GM12878 (cell line): ENCODE results near the gene GSTA4.

Experiments used
- BHLHE40 ChIP-seq, 2 experiments: fragments of 450-650 bp in 1 of 2; IDR thresholded peaks; 2 replicates each; pipeline ENCODE4 v1.6.1; 2011 to 2017; ENCODE audit warnings: low read depth in 2 of 2, borderline replicate concordance in 1 of 2, improper control_type of control experiment in 1 of 2, low read length in 1 of 2, mild to moderate bottlenecking in 1 of 2
- EGR1 ChIP-seq, 2 experiments: IDR thresholded peaks; 1 replicate in 1 of 2; 2 replicates in 1 of 2; pipeline ENCODE4 v1.6.1; 2011 to 2012; ENCODE audit warnings: low read depth in 2 of 2, low read length in 2 of 2, borderline replicate concordance in 1 of 2, mild to moderate bottlenecking in 1 of 2, moderate library complexity in 1 of 2
- HCFC1 ChIP-seq: fragments of 150-350 bp; IDR thresholded peaks from 2 replicates; pipeline ENCODE4 v1.6.1; 2014; ENCODE audit warnings: low read length
- HDAC6 ChIP-seq: fragments of 200-600 bp; sonication (generic); IDR thresholded peaks from one replicate; pipeline ENCODE4 v1.8.0; 2017; ENCODE audit warnings: antibody characterized with exemption; ENCODE audit not compliant: unreplicated experiment
- KDM1A ChIP-seq: fragments of 200-600 bp; sonication (generic); IDR thresholded peaks from 2 replicates; pipeline ENCODE4 v1.6.1; 2016; ENCODE audit warnings: borderline replicate concordance
- POLR2AphosphoS2 ChIP-seq: IDR thresholded peaks from 2 replicates; pipeline ENCODE4 v1.6.1; 2011; ENCODE audit warnings: low read depth, mild to moderate bottlenecking, low read length, improper control_type of control experiment, moderate library complexity
- RAD51 ChIP-seq: fragments of 450-650 bp; IDR thresholded peaks from 2 replicates; pipeline ENCODE4 v1.6.1; 2016; ENCODE audit warnings: moderate library complexity, mild to moderate bottlenecking, inconsistent platforms
- SMC3 ChIP-seq: IDR thresholded peaks from 2 replicates; pipeline ENCODE4 v1.6.1; 2011; ENCODE audit warnings: low read length, improper control_type of control experiment, borderline replicate concordance
- SP1 ChIP-seq: IDR thresholded peaks from one replicate; pipeline ENCODE4 v1.6.1; 2011; ENCODE audit warnings: low read depth, low read length
- SREBF2 ChIP-seq: IDR thresholded peaks from 2 replicates; pipeline ENCODE4 v1.6.1; 2012; ENCODE audit warnings: mild to moderate bottlenecking, low read length
- TAF1 ChIP-seq: IDR thresholded peaks from 2 replicates; pipeline ENCODE4 v1.6.1; 2011; ENCODE audit warnings: mild to moderate bottlenecking, low read depth, low read length, borderline replicate concordance
- TF ChIP-seq, protein P1 (sequence below), 3 experiments: IDR thresholded peaks in 2 of 3; conservative IDR thresholded peaks in 1 of 3; 2 replicates each; pipeline ENCODE4 v1.5.1; 2011; ENCODE audit warnings: low read depth in 3 of 3, low read length in 3 of 3, mild to moderate bottlenecking in 3 of 3, control low read depth in 2 of 3, moderate library complexity in 2 of 3, inconsistent platforms in 1 of 3, mixed read lengths in 1 of 3; ENCODE audit not compliant: control insufficient read depth in 2 of 3, insufficient read depth in 1 of 3; ENCODE audit errors: extremely low read depth in 1 of 3
- TF ChIP-seq, protein P2 (sequence below): fragments of 450-650 bp; IDR thresholded peaks from 2 replicates; pipeline ENCODE4 v1.6.1; 2017; ENCODE audit warnings: mild to moderate bottlenecking, moderate library complexity
- TF ChIP-seq, protein P3 (sequence below): IDR thresholded peaks from 2 replicates; pipeline ENCODE4 v1.6.1; 2011; ENCODE audit warnings: low read depth, low read length, improper control_type of control experiment, borderline replicate concordance

- TF ChIP-seq SP1 = no peak
- no peak for TF ChIP-seq HCFC1
- TF ChIP-seq BHLHE40 (IDR thresholded peaks at IDR 0.05; ENCODE audit: borderline replicate concordance in 1 of 2, low read depth in 2 of 2, low read length in 1 of 2) = no peak
- TF ChIP-seq HDAC6 = no peak
- TF ChIP-seq TAF1 = no peak
- TF ChIP-seq, protein P1, sequence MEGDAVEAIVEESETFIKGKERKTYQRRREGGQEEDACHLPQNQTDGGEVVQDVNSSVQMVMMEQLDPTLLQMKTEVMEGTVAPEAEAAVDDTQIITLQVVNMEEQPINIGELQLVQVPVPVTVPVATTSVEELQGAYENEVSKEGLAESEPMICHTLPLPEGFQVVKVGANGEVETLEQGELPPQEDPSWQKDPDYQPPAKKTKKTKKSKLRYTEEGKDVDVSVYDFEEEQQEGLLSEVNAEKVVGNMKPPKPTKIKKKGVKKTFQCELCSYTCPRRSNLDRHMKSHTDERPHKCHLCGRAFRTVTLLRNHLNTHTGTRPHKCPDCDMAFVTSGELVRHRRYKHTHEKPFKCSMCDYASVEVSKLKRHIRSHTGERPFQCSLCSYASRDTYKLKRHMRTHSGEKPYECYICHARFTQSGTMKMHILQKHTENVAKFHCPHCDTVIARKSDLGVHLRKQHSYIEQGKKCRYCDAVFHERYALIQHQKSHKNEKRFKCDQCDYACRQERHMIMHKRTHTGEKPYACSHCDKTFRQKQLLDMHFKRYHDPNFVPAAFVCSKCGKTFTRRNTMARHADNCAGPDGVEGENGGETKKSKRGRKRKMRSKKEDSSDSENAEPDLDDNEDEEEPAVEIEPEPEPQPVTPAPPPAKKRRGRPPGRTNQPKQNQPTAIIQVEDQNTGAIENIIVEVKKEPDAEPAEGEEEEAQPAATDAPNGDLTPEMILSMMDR (IDR thresholded peaks at IDR 0.05 in 2 of 3, conservative IDR thresholded peaks at IDR 0.05 in 1 of 3; ENCODE audit: control insufficient read depth in 2 of 3, extremely low read depth in 1 of 3, insufficient read depth in 1 of 3, low read depth in 3 of 3, low read length in 3 of 3) = no peak
- no peak for TF ChIP-seq SMC3
- TF ChIP-seq KDM1A = no peak
- TF ChIP-seq EGR1 (IDR thresholded peaks at IDR 0.05; ENCODE audit: borderline replicate concordance in 1 of 2, low read depth in 2 of 2, low read length in 2 of 2) = no peak
- TF ChIP-seq, protein P2, sequence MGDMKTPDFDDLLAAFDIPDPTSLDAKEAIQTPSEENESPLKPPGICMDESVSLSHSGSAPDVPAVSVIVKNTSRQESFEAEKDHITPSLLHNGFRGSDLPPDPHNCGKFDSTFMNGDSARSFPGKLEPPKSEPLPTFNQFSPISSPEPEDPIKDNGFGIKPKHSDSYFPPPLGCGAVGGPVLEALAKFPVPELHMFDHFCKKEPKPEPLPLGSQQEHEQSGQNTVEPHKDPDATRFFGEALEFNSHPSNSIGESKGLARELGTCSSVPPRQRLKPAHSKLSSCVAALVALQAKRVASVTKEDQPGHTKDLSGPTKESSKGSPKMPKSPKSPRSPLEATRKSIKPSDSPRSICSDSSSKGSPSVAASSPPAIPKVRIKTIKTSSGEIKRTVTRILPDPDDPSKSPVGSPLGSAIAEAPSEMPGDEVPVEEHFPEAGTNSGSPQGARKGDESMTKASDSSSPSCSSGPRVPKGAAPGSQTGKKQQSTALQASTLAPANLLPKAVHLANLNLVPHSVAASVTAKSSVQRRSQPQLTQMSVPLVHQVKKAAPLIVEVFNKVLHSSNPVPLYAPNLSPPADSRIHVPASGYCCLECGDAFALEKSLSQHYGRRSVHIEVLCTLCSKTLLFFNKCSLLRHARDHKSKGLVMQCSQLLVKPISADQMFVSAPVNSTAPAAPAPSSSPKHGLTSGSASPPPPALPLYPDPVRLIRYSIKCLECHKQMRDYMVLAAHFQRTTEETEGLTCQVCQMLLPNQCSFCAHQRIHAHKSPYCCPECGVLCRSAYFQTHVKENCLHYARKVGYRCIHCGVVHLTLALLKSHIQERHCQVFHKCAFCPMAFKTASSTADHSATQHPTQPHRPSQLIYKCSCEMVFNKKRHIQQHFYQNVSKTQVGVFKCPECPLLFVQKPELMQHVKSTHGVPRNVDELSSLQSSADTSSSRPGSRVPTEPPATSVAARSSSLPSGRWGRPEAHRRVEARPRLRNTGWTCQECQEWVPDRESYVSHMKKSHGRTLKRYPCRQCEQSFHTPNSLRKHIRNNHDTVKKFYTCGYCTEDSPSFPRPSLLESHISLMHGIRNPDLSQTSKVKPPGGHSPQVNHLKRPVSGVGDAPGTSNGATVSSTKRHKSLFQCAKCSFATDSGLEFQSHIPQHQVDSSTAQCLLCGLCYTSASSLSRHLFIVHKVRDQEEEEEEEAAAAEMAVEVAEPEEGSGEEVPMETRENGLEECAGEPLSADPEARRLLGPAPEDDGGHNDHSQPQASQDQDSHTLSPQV = no peak
- TF ChIP-seq, protein P3, sequence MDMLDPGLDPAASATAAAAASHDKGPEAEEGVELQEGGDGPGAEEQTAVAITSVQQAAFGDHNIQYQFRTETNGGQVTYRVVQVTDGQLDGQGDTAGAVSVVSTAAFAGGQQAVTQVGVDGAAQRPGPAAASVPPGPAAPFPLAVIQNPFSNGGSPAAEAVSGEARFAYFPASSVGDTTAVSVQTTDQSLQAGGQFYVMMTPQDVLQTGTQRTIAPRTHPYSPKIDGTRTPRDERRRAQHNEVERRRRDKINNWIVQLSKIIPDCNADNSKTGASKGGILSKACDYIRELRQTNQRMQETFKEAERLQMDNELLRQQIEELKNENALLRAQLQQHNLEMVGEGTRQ = no peak
- TF ChIP-seq POLR2AphosphoS2 = no peak
- TF ChIP-seq SREBF2 = no peak
- TF ChIP-seq RAD51 = no peak
Observed at GRCh38 chr6:53044071-53044470, 49.0 kb upstream of the GSTA4 start.
